ENCODE data around the gene TTYH2.

Gene TTYH2

DNA sequence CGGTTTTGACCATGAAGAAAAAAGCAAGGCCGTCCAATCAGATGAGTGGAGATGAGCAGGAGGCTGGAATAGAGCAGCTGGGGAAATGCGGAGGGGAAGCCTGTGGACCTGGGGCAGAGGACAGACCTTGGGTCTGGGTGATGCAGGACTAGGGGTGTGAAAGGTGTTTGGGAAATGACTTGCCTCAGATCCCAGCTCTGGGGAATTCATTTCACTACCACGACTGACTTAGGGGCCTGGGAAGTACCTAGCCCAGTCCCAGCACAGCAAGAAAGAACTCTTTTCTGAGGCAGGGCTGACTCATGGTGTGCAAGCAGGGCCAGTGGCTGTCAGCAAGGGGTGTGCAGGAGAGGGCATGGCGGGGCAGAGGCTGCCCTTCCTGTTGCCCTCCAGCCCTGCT is 75.4 kb downstream of the TTYH2 start:
- Histone ChIP-seq H3K27ac (ENCODE audit: low read depth, low read length) (no peak overlapping the region), H3K4me1 (ENCODE audit: control insufficient read depth, insufficient read depth, low read length, unreplicated experiment) (no peaks in the 10 kb centered on the region), H3K79me2 (ENCODE audit: control insufficient read depth, insufficient read depth, low read length, unreplicated experiment) (no peaks in the 10 kb centered on the region), H3K4me3 (ENCODE audit: low read depth, low read length) (no peak overlapping the region), H3K36me3 (ENCODE audit: insufficient read depth, low read length) (no peaks in the 10 kb centered on the region), H2AFZ (ENCODE audit: low read length, unreplicated experiment) (no peak overlapping the region), H3K27me3 (ENCODE audit: insufficient read depth, low read length) (peaks cover 8% of the 10 kb centered on the region)

DNA sequence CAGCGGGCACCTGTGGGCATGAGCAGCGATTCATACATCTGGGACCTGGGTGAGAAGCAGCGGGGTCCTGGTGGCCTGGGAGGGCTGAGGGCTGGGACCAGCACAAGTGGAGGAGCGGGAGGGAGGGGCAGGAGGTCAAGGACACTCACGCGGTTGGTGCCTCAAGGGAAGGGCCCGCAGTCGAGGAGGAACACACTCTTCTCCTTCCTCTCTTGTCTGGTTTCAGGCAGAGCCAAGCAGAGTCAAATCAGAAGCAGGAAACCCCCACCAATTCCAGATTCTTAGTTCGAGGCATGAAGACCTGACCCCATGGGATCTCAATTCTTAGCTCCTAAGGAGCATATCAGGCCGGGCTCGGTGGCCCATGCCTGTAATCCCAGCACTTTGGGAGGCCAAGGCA is 76.3 kb downstream of the TTYH2 start:
- Histone ChIP-seq H3K36me3 (ENCODE audit: insufficient read depth, low read length) (no peaks in the 10 kb centered on the region), H3K27ac (ENCODE audit: low read depth, low read length) (no peak overlapping the region), H3K27me3 (ENCODE audit: insufficient read depth, low read length) (peaks cover 7% of the 10 kb centered on the region)

DNA sequence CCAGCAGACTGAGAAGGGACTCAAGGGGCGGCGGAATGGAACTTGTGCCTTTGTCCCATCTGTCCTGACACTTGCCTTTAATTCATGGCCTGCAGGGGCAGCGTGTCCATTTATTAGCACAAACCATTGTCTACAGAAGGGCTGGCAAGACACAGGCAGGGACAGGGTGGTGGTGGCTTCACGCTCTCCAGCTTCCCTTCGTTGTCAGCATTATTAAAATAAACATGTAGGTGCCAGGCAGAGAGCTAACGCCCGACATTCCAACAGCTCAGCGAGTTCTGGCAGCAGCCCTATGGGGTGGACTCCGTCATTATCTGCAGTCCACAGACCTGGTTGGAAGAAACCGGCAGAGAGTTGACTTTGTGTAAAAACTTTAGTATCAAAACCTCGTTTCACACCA is 77.0 kb downstream of the TTYH2 start:
- H3K27ac ChIP-seq (ENCODE audit: low read depth, low read length): no peak overlapping the region
- H2AFZ ChIP-seq (ENCODE audit: low read length, unreplicated experiment): no peak overlapping the region
- no peaks in the 10 kb centered on the region for H3K36me3 ChIP-seq (ENCODE audit: insufficient read depth, low read length)
- H3K79me2 ChIP-seq (ENCODE audit: control insufficient read depth, insufficient read depth, low read length, unreplicated experiment): no peaks in the 10 kb centered on the region
- H3K4me1 ChIP-seq (ENCODE audit: control insufficient read depth, insufficient read depth, low read length, unreplicated experiment): no peaks in the 10 kb centered on the region
- no peak overlapping the region for H3K4me3 ChIP-seq (ENCODE audit: low read depth, low read length)
- H3K27me3 ChIP-seq (ENCODE audit: insufficient read depth, low read length): 0 out of 2 replicates have a peak, but pooled peaks cover under 1% of the 10 kb centered on the region

More for the DNA sequence above, 76.3 kb downstream of the TTYH2 start:
- Histone ChIP-seq H3K4me3 (ENCODE audit: low read depth, low read length) (no peak overlapping the region), H3K79me2 (ENCODE audit: control insufficient read depth, insufficient read depth, low read length, unreplicated experiment) (no peaks in the 10 kb centered on the region), H3K4me1 (ENCODE audit: control insufficient read depth, insufficient read depth, low read length, unreplicated experiment) (no peaks in the 10 kb centered on the region), H2AFZ (ENCODE audit: low read length, unreplicated experiment) (no peak overlapping the region)

DNA sequence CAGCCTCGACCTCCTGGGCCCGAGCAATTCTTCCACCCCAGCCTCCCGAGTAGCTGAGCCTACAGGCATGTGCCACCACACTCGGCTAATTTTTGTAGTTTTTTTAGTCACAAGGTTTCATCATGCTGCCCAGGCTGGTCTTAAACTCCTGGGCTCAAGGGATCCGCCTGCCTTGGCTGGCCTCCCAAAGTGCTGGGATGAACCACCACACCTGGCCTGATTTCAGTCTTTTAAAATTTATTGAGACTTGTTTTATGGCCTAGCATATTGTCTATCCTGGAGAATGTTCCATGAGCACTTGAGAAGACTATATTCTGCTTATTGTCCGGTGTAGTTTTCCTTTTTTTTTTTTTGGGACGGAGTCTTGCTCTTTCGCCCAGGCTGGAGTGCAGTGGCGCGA is 79.1 kb downstream of the TTYH2 start:
- H3K27me3 ChIP-seq (ENCODE audit: insufficient read depth, low read length): no peaks in the 10 kb centered on the region
- no peak overlapping the region for H2AFZ ChIP-seq (ENCODE audit: low read length, unreplicated experiment)
- H3K4me1 ChIP-seq (ENCODE audit: control insufficient read depth, insufficient read depth, low read length, unreplicated experiment): peaks cover under 1% of the 10 kb centered on the region
- H3K27ac ChIP-seq (ENCODE audit: low read depth, low read length): no peak overlapping the region
- H3K79me2 ChIP-seq (ENCODE audit: control insufficient read depth, insufficient read depth, low read length, unreplicated experiment): no peaks in the 10 kb centered on the region
- H3K4me3 ChIP-seq (ENCODE audit: low read depth, low read length): no peak overlapping the region
- H3K36me3 ChIP-seq (ENCODE audit: insufficient read depth, low read length): no peaks in the 10 kb centered on the region

DNA sequence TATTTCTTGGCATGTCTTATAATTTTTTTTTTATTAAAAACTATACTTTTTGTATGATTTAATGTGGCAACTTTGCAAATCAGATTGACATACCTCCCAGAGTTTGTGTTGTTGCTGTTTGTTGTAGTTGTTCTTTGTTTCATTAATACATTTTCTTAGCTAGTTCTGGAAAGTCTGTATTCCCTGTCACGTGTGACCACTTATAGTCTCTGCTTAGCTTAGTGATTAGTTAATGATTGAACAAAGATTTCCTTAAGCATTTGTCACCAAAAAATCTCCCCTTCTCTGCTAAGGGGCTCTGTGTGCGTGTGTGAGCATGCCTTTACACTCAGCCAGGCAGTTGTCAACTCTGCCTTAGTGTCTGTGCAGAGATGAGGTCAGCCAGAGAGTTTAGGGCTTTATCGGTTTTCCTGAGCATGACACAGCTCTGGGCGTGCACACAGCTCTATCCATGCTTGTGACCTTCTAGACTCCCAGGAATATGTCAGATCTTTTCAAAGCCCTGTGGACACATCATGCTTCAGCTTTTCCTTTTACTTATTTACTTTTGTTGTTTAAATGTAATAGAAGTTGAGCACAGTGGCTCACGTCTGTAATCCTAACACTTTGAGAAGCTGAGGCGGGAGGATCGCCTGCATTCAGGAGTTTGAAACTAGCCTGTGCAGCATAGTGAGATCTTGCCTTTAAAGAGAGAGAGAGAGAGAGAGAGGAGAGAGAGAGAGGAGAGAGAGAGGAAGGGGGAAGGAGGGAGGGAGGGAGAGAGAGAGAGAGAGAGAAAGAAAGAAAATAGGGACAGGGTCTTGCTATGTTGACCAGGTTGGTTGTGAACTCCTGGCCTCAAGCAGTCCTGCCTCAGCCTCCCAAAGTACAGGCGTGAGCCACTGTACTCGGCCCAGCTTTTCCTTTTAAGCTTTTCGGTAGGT is 82.5 kb downstream of the TTYH2 start:
- Histone ChIP-seq H3K4me1 (ENCODE audit: control insufficient read depth, insufficient read depth, low read length, unreplicated experiment) (peaks cover 5% of the 10 kb centered on the region), H2AFZ (ENCODE audit: low read length, unreplicated experiment) (no peak overlapping the region), H3K27ac (ENCODE audit: low read depth, low read length) (no peak overlapping the region), H3K27me3 (ENCODE audit: insufficient read depth, low read length) (no peaks in the 10 kb centered on the region), H3K4me3 (ENCODE audit: low read depth, low read length) (no peak overlapping the region), H3K79me2 (ENCODE audit: control insufficient read depth, insufficient read depth, low read length, unreplicated experiment) (no peaks in the 10 kb centered on the region), H3K36me3 (ENCODE audit: insufficient read depth, low read length) (no peaks in the 10 kb centered on the region)

DNA sequence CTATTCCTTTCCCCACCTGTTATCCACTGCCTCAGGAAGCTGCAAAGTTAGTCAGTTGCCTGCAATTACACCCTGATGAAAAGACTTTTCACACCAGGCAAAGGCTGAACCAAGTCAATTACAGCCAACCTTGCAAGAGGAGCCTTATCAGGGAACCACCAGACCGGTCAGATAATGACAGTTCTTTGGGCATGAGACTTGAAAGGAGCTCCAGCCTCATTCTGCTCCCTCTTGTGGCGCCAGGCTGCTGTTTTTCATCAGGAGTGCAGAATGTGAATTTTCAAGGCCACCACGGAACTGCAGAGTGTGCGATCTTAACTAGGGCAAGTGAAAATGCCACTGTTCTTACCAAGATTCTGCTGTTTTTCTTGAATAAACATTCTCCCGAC is 83.2 kb downstream of the TTYH2 start:
- H3K4me1 ChIP-seq (ENCODE audit: control insufficient read depth, insufficient read depth, low read length, unreplicated experiment): peaks cover 5% of the 10 kb centered on the region
- no peaks in the 10 kb centered on the region for H3K36me3 ChIP-seq (ENCODE audit: insufficient read depth, low read length)
- no peak overlapping the region for H2AFZ ChIP-seq (ENCODE audit: low read length, unreplicated experiment)
- no peaks in the 10 kb centered on the region for H3K79me2 ChIP-seq (ENCODE audit: control insufficient read depth, insufficient read depth, low read length, unreplicated experiment)
- no peak overlapping the region for H3K4me3 ChIP-seq (ENCODE audit: low read depth, low read length)
- no peaks in the 10 kb centered on the region for H3K27me3 ChIP-seq (ENCODE audit: insufficient read depth, low read length)
- H3K27ac ChIP-seq (ENCODE audit: low read depth, low read length): no peak overlapping the region

DNA sequence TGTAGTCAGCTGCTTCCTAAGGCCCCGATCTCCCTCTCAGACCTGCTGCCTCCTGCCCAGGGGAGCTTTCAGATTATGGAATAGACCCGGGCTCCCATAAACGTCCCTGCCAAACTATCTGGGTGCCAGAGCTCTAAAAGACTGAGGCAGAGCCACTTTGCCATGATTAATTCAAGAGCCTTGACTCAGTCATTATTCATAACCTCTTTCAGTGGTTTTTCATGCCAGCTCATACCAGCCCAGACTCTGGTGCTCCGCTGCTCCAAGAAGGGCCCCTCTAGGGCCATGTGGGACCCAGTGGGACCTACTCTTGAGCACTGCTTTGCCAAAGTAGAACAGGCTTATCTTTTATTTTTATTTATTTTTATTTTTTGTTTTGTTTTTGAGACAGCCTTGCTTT is 84.6 kb downstream of the TTYH2 start:
- Histone ChIP-seq H3K4me1 (ENCODE audit: control insufficient read depth, insufficient read depth, low read length, unreplicated experiment) (peaks cover 5% of the 10 kb centered on the region), H3K4me3 (ENCODE audit: low read depth, low read length) (no peak overlapping the region), H3K27ac (ENCODE audit: low read depth, low read length) (no peak overlapping the region), H3K79me2 (ENCODE audit: control insufficient read depth, insufficient read depth, low read length, unreplicated experiment) (no peaks in the 10 kb centered on the region), H3K27me3 (ENCODE audit: insufficient read depth, low read length) (no peaks in the 10 kb centered on the region), H3K36me3 (ENCODE audit: insufficient read depth, low read length) (no peaks in the 10 kb centered on the region), H2AFZ (ENCODE audit: low read length, unreplicated experiment) (no peak overlapping the region)

DNA sequence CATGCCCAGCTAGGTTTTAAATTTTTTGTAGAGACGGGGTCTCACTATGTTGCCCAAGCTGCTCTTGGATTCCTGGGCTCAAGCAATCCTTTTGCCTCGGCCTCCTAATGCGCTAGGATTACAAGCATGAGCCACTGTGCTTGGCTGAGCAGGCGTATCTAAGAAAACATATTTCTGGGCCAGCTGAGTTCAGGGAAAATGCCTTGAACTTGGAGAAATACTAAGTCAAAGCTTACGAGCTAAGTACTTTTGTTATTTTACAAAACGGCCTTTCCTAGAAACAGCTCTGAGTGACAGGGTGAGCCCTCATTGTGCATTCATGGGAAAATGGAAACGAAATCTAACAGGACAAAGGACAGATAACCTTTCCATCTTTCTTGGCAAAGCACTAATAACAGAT is 85.4 kb downstream of the TTYH2 start:
- H3K27ac ChIP-seq (ENCODE audit: low read depth, low read length): no peak overlapping the region
- no peaks in the 10 kb centered on the region for H3K36me3 ChIP-seq (ENCODE audit: insufficient read depth, low read length)
- no peak overlapping the region for H3K4me3 ChIP-seq (ENCODE audit: low read depth, low read length)
- H3K79me2 ChIP-seq (ENCODE audit: control insufficient read depth, insufficient read depth, low read length, unreplicated experiment): no peaks in the 10 kb centered on the region
- no peak overlapping the region for H2AFZ ChIP-seq (ENCODE audit: low read length, unreplicated experiment)
- H3K4me1 ChIP-seq (ENCODE audit: control insufficient read depth, insufficient read depth, low read length, unreplicated experiment): peaks cover 5% of the 10 kb centered on the region
- H3K27me3 ChIP-seq (ENCODE audit: insufficient read depth, low read length): no peaks in the 10 kb centered on the region

DNA sequence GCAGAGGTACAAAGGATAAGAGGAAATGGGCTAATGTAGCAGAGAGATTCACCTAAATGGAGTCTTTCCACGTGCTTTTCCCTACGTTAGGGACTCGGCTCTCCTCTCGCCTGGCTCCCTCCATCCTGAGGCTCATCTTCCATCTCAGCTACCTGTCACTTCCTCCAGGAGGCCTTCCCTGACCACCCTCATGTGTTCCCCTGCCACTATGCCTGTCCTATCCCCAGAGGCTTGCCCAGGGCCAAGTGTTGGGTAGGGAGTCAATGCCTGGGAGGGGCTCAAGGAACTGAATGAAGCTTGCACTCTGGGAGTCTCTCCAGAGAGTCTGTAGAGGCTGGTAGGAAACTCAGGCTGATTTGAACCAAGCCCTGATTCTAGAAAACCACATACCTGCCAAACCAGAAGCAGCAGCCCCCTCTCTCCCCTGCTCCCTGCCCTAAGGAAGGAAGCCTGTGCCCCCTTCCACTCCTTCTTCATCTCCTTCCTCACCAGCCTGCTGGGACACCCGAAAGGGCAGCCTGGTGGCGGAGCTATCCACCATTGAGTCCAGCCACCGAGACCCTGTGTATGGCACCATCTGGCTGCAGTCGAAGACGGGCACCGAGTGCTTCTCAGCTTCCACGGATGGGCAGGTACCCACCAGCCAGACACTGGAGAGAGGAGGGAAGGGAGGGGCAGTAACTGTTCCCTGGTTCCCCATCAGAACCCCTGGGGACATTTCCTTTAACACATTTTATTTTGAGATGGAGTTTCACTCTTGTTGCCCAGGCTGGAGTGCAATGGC is 86.0 kb downstream of the TTYH2 start:
- Histone ChIP-seq H3K4me1 (ENCODE audit: control insufficient read depth, insufficient read depth, low read length, unreplicated experiment) (peaks cover 5% of the 10 kb centered on the region), H3K4me3 (ENCODE audit: low read depth, low read length) (no peak overlapping the region), H3K27me3 (ENCODE audit: insufficient read depth, low read length) (no peaks in the 10 kb centered on the region), H3K79me2 (ENCODE audit: control insufficient read depth, insufficient read depth, low read length, unreplicated experiment) (no peaks in the 10 kb centered on the region), H2AFZ (ENCODE audit: low read length, unreplicated experiment) (no peak overlapping the region), H3K36me3 (ENCODE audit: insufficient read depth, low read length) (no peaks in the 10 kb centered on the region), H3K27ac (ENCODE audit: low read depth, low read length) (no peak overlapping the region)

DNA sequence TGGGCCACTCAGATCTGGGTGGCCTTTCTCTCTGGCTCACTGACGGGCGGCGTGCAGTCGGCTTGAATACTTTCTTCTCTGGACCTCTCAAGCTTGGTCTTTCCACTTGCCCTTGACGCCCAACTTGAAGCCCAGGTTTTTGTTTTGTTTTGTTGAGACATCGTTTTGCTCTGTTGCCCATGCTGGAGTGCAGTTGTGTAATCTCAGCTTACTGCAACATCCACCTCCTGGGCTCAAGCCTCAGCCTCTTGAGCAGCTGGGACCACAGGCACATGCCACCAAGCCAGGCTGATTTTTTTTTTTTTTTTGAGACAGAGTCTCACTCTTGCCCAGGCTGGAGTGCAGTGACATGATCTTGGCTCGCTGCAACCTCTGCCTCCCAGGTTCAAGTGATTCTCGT is 89.9 kb downstream of the TTYH2 start:
- no peak overlapping the region for H3K4me3 ChIP-seq (ENCODE audit: low read depth, low read length)
- no peak overlapping the region for H2AFZ ChIP-seq (ENCODE audit: low read length, unreplicated experiment)
- no peaks in the 10 kb centered on the region for H3K79me2 ChIP-seq (ENCODE audit: control insufficient read depth, insufficient read depth, low read length, unreplicated experiment)
- no peak overlapping the region for H3K27ac ChIP-seq (ENCODE audit: low read depth, low read length)
- H3K4me1 ChIP-seq (ENCODE audit: control insufficient read depth, insufficient read depth, low read length, unreplicated experiment): no peaks in the 10 kb centered on the region
- no peaks in the 10 kb centered on the region for H3K36me3 ChIP-seq (ENCODE audit: insufficient read depth, low read length)
- H3K27me3 ChIP-seq (ENCODE audit: insufficient read depth, low read length): no peaks in the 10 kb centered on the region
